ENCODE measurements around the gene MYOF. TPM values are rescaled to one million over a fixed set of nuclear protein-coding genes. Genes with fewer than 3 reads are reported as not detected.

Gene MYOF
- total RNA-seq, 2 experiments from 2014 or later: 10.8 to 10.9 TPM

DNA sequence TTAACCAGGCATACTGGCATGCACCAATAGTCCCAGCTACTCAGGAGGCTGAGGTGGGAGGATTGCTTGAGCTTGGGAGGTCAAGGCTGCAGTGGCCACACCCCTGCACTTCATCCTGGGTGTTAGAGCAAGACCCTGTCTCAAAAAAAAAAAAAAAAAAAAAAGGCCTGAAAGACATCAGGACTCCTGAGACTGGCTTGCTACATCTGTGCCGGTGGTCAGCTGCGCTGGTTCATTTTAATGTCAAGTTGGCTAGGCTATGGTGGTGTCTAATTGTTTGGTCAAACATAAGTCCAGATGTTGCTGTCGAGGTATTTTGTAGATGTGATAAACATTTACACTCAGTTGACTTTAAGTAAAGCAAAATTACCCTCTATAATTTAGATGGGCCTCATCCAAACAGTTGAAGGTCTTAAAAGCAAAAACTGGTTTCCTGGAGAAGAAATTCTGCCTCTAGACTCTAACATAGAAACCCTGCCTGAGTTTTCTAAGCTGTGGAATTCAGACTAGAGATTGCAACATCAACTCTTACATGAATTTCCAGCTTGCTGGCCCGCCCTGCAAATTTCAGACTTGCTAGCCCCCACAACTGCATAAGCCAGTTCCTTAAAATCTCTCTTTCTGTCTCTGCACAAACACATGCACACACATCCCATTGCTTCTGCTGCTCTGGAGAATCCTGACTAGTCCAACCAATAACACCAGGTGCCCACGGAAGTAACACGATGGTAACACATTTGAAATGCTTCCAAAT is 18.2 kb downstream of the MYOF start:
- Mint-ChIP-seq H3K27ac (peak overlapping the region; percentile 68), H3K9me3 (no peaks in the 10 kb centered on the region), H3K27me3 (no peaks in the 10 kb centered on the region), H3K4me3 (no peak overlapping the region), H3K36me3 (ENCODE audit: low read depth) (peaks cover 3% of the 10 kb centered on the region), H3K4me1 (peaks cover 48% of the 10 kb centered on the region)
- CTCF ChIA-PET: interaction anchor here (0.7 to 2.3 kb wide), 4 partner anchors 18 to 450 kb away, joined by 3 to 13 read pairs (median 6); partner anchors contain the start of gene MYOF
- no peak for DNase-seq
- POLR2A ChIA-PET: interaction anchor here (0.8 to 3.0 kb wide), 4 partner anchors 11 to 32 kb away, joined by 4 to 19 read pairs (median 17); partner anchors contain the start of genes CEP55 and MYOF

DNA sequence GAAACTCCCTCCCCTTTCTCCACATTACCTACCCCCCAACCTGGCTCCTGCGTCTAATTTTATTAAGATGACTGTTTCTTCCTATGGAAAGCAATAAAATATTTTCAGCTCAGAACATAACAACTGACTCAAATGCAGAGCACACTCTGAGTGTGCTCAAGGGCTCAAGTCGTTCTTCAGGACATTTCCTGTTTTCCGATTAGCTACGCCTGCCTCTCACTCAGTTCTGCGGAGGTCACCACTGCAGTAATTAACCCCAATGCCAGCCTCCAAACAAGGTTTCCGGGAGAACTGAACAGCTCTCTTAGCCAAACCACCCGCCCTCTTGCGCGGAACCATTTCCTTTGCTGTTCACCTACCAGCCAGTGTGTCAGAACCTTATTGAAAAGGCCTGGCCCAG is 19.3 kb downstream of the MYOF start:
- Mint-ChIP-seq H3K4me1 (peaks cover 48% of the 10 kb centered on the region), H3K9me3 (no peaks in the 10 kb centered on the region), H3K27me3 (no peaks in the 10 kb centered on the region), H3K36me3 (ENCODE audit: low read depth) (peaks cover 3% of the 10 kb centered on the region), H3K4me3 (peak overlapping the region; percentile 25), H3K27ac (peak overlapping the region; percentile 85)
- DNase-seq: peak; percentile 77
- ChIA-PET POLR2A (interaction anchor here (0.9 to 3.0 kb wide), 9 partner anchors 8 to 83 kb away, joined by 3 to 19 read pairs (median 8); partner anchors contain the start of genes CEP55 and MYOF), CTCF (interaction anchor here (0.9 to 2.7 kb wide), 9 partner anchors 9 to 106 kb away, joined by 3 to 22 read pairs (median 3); partner anchors contain the start of gene MYOF)

DNA sequence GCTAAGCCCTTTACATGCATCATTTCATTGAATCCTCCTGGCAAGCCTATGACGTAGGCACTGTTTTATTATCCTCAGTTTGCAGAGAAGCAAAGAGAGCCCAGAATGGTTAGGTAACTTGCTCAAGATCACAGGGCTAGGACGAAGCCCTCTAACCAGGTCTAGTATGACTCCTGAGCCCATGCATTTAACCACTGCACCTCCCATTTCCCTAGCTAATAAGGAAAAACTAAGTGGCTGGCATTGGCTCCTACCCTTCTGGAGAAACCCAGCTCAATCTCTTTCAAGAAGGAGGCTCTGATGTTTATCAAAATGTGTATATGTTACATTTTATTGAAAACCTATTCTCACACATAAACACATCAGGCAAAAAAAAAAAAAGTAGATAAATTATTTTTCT is 19.8 kb downstream of the MYOF start:
- Mint-ChIP-seq H3K4me3 (no peak overlapping the region), H3K36me3 (ENCODE audit: low read depth) (peaks cover 3% of the 10 kb centered on the region), H3K4me1 (peaks cover 48% of the 10 kb centered on the region), H3K9me3 (no peaks in the 10 kb centered on the region), H3K27ac (peak overlapping the region; percentile 85), H3K27me3 (no peaks in the 10 kb centered on the region)
- DNase-seq: no peak
- CTCF ChIA-PET: interaction anchor here (0.8 to 2.7 kb wide), 11 partner anchors 8 to 105 kb away, joined by 3 to 22 read pairs (median 3); partner anchors contain the start of gene MYOF
- POLR2A ChIA-PET: interaction anchor here (1.0 to 3.0 kb wide), 8 partner anchors 8 to 82 kb away, joined by 3 to 19 read pairs (median 10); partner anchors contain the start of genes CEP55 and MYOF

DNA sequence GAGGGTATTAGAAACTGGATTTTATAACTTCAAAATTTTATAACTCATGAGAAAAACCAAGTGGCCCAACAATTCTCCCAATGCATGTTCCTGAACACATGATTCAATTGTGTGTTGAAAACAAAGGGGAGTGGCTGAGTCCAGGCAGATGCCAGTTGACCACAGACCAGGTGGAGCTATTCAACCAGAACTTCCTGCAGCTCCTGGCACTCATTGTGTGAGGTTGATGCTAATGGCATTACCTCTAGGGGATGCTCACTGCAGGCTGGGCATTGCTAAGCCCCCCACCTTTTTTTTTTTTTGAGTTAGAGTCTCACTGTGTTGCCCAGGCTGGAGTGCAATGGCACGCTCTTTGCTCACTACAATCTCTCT is 20.3 kb downstream of the MYOF start:
- peak overlapping the region; percentile 85 for H3K27ac Mint-ChIP-seq
- DNase-seq: peak; percentile 37
- H3K36me3 Mint-ChIP-seq (ENCODE audit: low read depth): peaks cover 3% of the 10 kb centered on the region
- H3K9me3 Mint-ChIP-seq: no peaks in the 10 kb centered on the region
- H3K4me1 Mint-ChIP-seq: peaks cover 48% of the 10 kb centered on the region
- ChIA-PET CTCF (interaction anchor here (0.8 to 2.7 kb wide), 7 partner anchors 9 to 105 kb away, joined by 3 to 22 read pairs (median 4); no protein-coding TSS in a partner anchor), POLR2A (interaction anchor here (1.3 to 3.0 kb wide), 7 partner anchors 9 to 82 kb away, joined by 4 to 19 read pairs (median 12); partner anchors contain the start of genes CEP55 and MYOF)
- H3K27me3 Mint-ChIP-seq: no peaks in the 10 kb centered on the region
- no peak overlapping the region for H3K4me3 Mint-ChIP-seq

GRCh38 chr10:93461109-93461806 is 20.9 kb downstream of the MYOF start:
- ChIA-PET CTCF (interaction anchor here (0.8 to 2.7 kb wide), 5 partner anchors 8 to 98 kb away, joined by 3 to 22 read pairs (median 4); no protein-coding TSS in a partner anchor), POLR2A (interaction anchor here (0.6 to 3.0 kb wide), 5 partner anchors 9 to 81 kb away, joined by 3 to 19 read pairs (median 16); partner anchors contain the start of genes CEP55 and MYOF)
- Mint-ChIP-seq H3K27ac (peak overlapping the region; percentile 85), H3K4me1 (peaks cover 48% of the 10 kb centered on the region), H3K9me3 (no peaks in the 10 kb centered on the region), H3K27me3 (no peaks in the 10 kb centered on the region), H3K36me3 (ENCODE audit: low read depth) (peaks cover 3% of the 10 kb centered on the region), H3K4me3 (no peak overlapping the region)
- DNase-seq: no peak

GRCh38 chr10:93459466-93459865 is 22.7 kb downstream of the MYOF start:
- Mint-ChIP-seq H3K27me3 (no peaks in the 10 kb centered on the region), H3K27ac (no peak overlapping the region), H3K36me3 (ENCODE audit: low read depth) (peaks cover 3% of the 10 kb centered on the region), H3K4me1 (peaks cover 41% of the 10 kb centered on the region), H3K4me3 (no peak overlapping the region), H3K9me3 (no peaks in the 10 kb centered on the region)
- POLR2A ChIA-PET: no interaction called here
- CTCF ChIA-PET: no interaction called here
- DNase-seq: no peak

DNA sequence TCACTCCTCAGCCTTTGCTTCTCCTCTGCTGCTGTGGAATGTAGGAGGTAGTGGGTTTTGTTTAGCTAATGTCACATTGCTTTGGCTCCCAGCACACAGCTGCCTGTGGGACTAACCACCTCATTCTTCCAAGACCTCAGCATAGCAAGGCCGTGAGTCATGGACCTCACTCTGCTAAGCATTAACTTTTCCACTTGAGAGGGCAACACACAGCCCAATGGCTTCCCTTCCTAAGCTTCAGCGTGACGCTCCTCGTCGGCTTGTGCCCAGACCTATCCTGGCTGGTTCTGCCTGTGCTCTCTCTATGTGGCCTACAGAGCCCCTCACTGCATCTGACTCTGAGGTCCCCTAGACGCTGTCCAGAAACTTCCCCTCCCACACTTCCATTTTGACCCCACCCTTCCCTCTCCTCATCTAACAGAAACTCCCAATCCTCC is 23.3 kb downstream of the MYOF start:
- ChIA-PET POLR2A (no interaction called here), CTCF (no interaction called here)
- Mint-ChIP-seq H3K27ac (no peak overlapping the region), H3K27me3 (no peaks in the 10 kb centered on the region), H3K4me1 (peaks cover 35% of the 10 kb centered on the region), H3K4me3 (no peak overlapping the region), H3K36me3 (ENCODE audit: low read depth) (peaks cover 3% of the 10 kb centered on the region), H3K9me3 (no peaks in the 10 kb centered on the region)
- no peak for DNase-seq

GRCh38 chr10:93457511-93457910 is 24.6 kb downstream of the MYOF start:
- Mint-ChIP-seq H3K36me3 (ENCODE audit: low read depth) (peaks cover 3% of the 10 kb centered on the region), H3K9me3 (no peaks in the 10 kb centered on the region), H3K4me1 (peaks cover 30% of the 10 kb centered on the region), H3K27me3 (no peaks in the 10 kb centered on the region), H3K4me3 (no peak overlapping the region), H3K27ac (no peak overlapping the region)
- ChIA-PET POLR2A (no interaction called here), CTCF (interaction anchor here (0.6 to 1.2 kb wide), 4 partner anchors 25 to 377 kb away, joined by 3 to 4 read pairs (median 3); partner anchors contain the start of gene MYOF)
- no peak for DNase-seq

DNA sequence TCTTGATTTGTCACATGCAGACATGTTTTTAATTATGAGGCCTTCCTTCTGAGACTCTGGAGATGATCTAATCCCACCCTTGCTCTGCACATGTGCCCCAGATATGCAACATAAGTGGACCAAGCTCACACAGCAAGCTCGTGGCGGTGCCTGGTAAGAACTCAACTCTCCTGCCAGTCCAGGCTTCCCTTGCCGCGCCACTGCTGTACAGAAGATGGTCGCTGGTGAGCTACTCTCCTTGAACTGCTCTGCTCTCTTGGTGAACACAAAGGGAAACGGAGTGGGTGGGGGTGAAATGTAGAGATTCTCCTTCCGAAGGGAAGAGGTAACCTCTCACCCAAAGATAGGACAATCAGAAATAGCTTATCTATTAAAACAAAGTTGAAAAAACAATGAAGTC is 25.7 kb downstream of the MYOF start:
- peaks cover 4% of the 10 kb centered on the region for H3K36me3 Mint-ChIP-seq (ENCODE audit: low read depth)
- H3K9me3 Mint-ChIP-seq: no peaks in the 10 kb centered on the region
- H3K27ac Mint-ChIP-seq: no peak overlapping the region
- peaks cover 30% of the 10 kb centered on the region for H3K4me1 Mint-ChIP-seq
- DNase-seq: no peak
- no peak overlapping the region for H3K4me3 Mint-ChIP-seq
- ChIA-PET CTCF (no interaction called here), POLR2A (no interaction called here)
- H3K27me3 Mint-ChIP-seq: no peaks in the 10 kb centered on the region

DNA sequence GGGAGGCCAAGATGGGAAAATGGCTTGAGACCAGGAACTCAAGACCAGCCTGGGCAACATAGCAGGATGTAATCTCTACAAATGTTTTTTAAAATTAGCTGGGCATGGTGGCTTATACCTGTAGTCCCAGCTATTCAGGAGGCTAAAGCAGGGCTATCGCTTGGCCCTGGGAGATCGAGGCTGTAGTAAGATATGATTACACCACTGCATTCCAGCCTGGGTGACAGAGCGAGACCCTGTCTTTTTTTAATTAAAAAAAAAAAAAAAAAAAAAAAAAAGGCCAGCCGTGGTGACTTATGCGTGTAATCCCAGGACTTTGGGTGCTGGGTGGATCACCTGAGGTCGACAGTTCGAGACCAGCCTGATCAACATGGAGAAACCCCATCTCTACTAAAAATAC is 27.4 kb downstream of the MYOF start:
- CTCF ChIA-PET: interaction anchor here (2.2 kb wide), 1 partner anchor 79 kb away, joined by 8 read pairs; no protein-coding TSS in a partner anchor
- POLR2A ChIA-PET: interaction anchor here (1.2 kb wide), 1 partner anchor 8 kb away, joined by 3 read pairs; no protein-coding TSS in a partner anchor

DNA sequence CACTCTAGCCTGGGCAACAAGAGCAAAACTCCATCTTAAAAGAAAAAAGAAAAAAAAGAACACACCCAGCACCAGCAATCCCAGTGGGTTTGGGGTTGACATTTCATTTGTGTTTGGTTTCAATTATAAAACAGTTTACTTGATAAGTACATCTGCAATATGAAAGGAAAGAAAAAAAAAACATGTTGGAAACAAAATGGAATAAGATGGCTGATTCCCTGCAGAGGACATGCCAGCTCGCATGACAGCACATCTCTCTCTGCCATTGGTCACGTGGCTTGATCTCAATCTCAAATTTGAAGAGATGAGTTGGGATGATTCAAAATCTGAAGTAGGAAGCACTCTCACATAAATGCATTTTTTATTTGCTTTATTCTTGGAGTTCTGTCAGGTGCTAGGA is 28.0 kb downstream of the MYOF start:
- no peaks in the 10 kb centered on the region for H3K9me3 Mint-ChIP-seq
- H3K27ac Mint-ChIP-seq: no peak overlapping the region
- H3K4me3 Mint-ChIP-seq: no peak overlapping the region
- no peak for DNase-seq
- H3K4me1 Mint-ChIP-seq: peaks cover 21% of the 10 kb centered on the region
- CTCF ChIA-PET: interaction anchor here (0.8 to 2.2 kb wide), 2 partner anchors 9 to 78 kb away, joined by 3 to 8 read pairs; no protein-coding TSS in a partner anchor
- POLR2A ChIA-PET: interaction anchor here (1.2 kb wide), 1 partner anchor 9 kb away, joined by 3 read pairs; no protein-coding TSS in a partner anchor
- no peaks in the 10 kb centered on the region for H3K27me3 Mint-ChIP-seq
- H3K36me3 Mint-ChIP-seq (ENCODE audit: low read depth): peaks cover 4% of the 10 kb centered on the region

More for the DNA sequence above, 27.4 kb downstream of the MYOF start:
- Mint-ChIP-seq H3K9me3 (no peaks in the 10 kb centered on the region), H3K4me3 (no peak overlapping the region), H3K36me3 (ENCODE audit: low read depth) (peaks cover 4% of the 10 kb centered on the region), H3K4me1 (peaks cover 22% of the 10 kb centered on the region), H3K27ac (no peak overlapping the region), H3K27me3 (no peaks in the 10 kb centered on the region)
- no peak for DNase-seq

DNA sequence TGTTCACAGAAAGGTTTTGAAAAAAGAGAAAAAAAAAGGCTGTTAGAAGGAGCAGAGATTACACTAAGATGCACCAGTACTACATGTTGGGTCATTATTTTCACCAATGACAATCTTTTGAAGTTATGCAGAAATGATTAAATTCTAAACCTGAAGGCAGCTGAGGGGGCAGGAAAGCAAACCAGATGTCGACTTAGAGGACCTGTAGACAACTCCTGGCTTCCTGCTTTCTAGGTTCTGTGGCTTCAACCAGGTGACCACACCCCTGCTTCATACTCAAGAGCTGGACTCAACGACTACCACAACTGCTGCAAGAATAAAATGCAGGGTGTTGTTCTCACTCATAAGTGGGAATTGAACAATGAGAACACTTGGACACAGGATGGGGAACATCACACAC is 30.0 kb downstream of the MYOF start:
- ChIA-PET POLR2A (interaction anchor here (2.0 to 2.3 kb wide), 2 partner anchors 10 kb away, joined by 5 to 16 read pairs; no protein-coding TSS in a partner anchor), CTCF (interaction anchor here (0.7 kb wide), 1 partner anchor 30 kb away, joined by 6 read pairs; the partner anchor contains the start of gene MYOF)
- Mint-ChIP-seq H3K36me3 (ENCODE audit: low read depth) (peaks cover 4% of the 10 kb centered on the region), H3K4me1 (peaks cover 23% of the 10 kb centered on the region), H3K27me3 (no peaks in the 10 kb centered on the region), H3K4me3 (no peak overlapping the region), H3K9me3 (no peaks in the 10 kb centered on the region), H3K27ac (peak overlapping the region; percentile 75)
- peak; percentile 59 for DNase-seq
